Heart left ventricle (tissue), 16 donors: ENCODE results near the gene INPP4A. TPM values are rescaled to one million over a fixed set of nuclear protein-coding genes. Genes with fewer than 3 reads are reported as not detected.

ENCODE experiments used
- ATAC-seq, 4 donors: fragments of 200-7000 bp; cut with Tn5 transposase; one replicate each; pipeline ENCODE4 v1.9.1; 2020 to 2022; ENCODE audit warnings: moderate library complexity in 4 of 4, mild to moderate bottlenecking in 3 of 4, moderate number of reproducible peaks in 1 of 4
- DNase-seq, 5 donors: peaks; one replicate each; pipeline ENCODE4 v3.0.0-alpha.2; 2020
- H3K27ac ChIP-seq, 12 donors: fragments of 200-600 bp; sonication (generic) in 4 of 12; one replicate each; pipeline versions ENCODE4 v1.5.0 to v1.8.0; 2016 to 2022; ENCODE audit warnings: mild to moderate bottlenecking in 2 of 12
- H3K27me3 ChIP-seq, 9 donors: fragments of 200-600 bp; sonication (generic) in 2 of 9; one replicate each; pipeline versions ENCODE4 v1.5.1 to v1.8.0; 2016 to 2022; ENCODE audit warnings: mild to moderate bottlenecking in 3 of 9
- H3K36me3 ChIP-seq, 9 donors: fragments of 200-600 bp; sonication (generic) in 2 of 9; one replicate each; pipeline versions ENCODE4 v1.5.0 to v1.8.0; 2018 to 2022; ENCODE audit warnings: mild to moderate bottlenecking in 2 of 9
- H3K4me1 ChIP-seq, 12 donors: fragments of 200-600 bp; sonication (generic) in 4 of 12; one replicate each; pipeline versions ENCODE4 v1.5.0 to v1.8.0; 2016 to 2022; ENCODE audit warnings: mild to moderate bottlenecking in 3 of 12
- H3K4me3 ChIP-seq, 12 donors: fragments of 200-600 bp; sonication (generic) in 4 of 12; one replicate each; pipeline versions ENCODE4 v1.5.0 to v1.8.0; 2017 to 2022; ENCODE audit warnings: mild to moderate bottlenecking in 9 of 12, moderate library complexity in 4 of 12
- H3K9me3 ChIP-seq, 12 donors: fragments of 200-600 bp; sonication (generic) in 4 of 12; one replicate each; pipeline versions ENCODE4 v1.5.0 to v1.8.0; 2016 to 2022; ENCODE audit warnings: mild to moderate bottlenecking in 1 of 12
- CTCF ChIP-seq, 12 donors: fragments of 200-600 bp; sonication (generic) in 4 of 12; IDR thresholded peaks; one replicate each; pipeline versions ENCODE4 v1.5.0 to v1.8.0; 2018 to 2022; ENCODE audit warnings: antibody characterized with exemption in 12 of 12, mild to moderate bottlenecking in 5 of 12
- POLR2A ChIP-seq, 2 donors: fragments of 450-650 bp; IDR thresholded peaks; one replicate each; pipeline ENCODE4 v1.6.1; 2017; ENCODE audit warnings: antibody characterized with exemption in 2 of 2, mild to moderate bottlenecking in 2 of 2, moderate library complexity in 2 of 2
- WGBS, 4 donors: extraction: QIAGEN DNeasy Blood & Tissue Kit in 2 of 4; methylation state at CpG; one replicate each; pipeline versions ENCODE4 v1.1.5 to v1.1.7; 2013 to 2018; 5-methylcytosine and 5-hydroxymethylcytosine counted together
- intact Hi-C, 10 donors: fragments of 100-400 bp; cut with DNase I; formaldehyde crosslinking; loops; one replicate each; pipeline versions ENCODE4 v1.11.1 to v1.14.2; 2022
- polyA plus RNA-seq, 2 donors: library from polyadenylated mRNA; stranded (reverse); fragments of 200-250 nt; gene quantifications; one replicate each; pipeline ENCODE4 v1.2.3, GENCODE V29; 2013
- total RNA-seq, 9 donors: library from RNA; depleted of rRNA in 2 of 9; stranded (reverse); fragments of >200 nt in 2 of 9; fragmentation: NEBNext Ultra II Directional in 3 of 9; extraction: Animal tissue kit (Norgen Biotek cat#: 25700) in 3 of 9; gene quantifications; one replicate each; pipeline versions ENCODE4 v1.1.0 to v1.2.4, GENCODE V29; 2016 to 2023
- donor health status: ischemic (EF 13 %, LVEDD 7.1; RV severe dilation, severe dysfunction).
- donor health status: healthy with polysubstance abuse.
- donor health status: DM: no; HTN: yes; CAD: no.
- donor health status: DM: no; HTN: no; CAD: no.
- donor health status: ischemic (EF 25% LVEDD 6.9; RV normal size, moderate dysfunction).
- donor health status: ischemic (EF 25% LVEDD 5.7; RV mildly dilated, moderate dysfunction).
- donor health status: healthy.
- donor health status: DM: yes; HTN: yes; CAD: no.
- donor health status: ischemic (EF 35%, LVEDD 5.7; RV mildly dilated, moderate dysfunction).
- donor health status: nonischemic (EF 11% LVEDD 7.7; RV severe dilation, severe dysfunction).
- donor health status: DM: yes; HTN: yes; CAD: no.
- donor health status: PGD.
- donor health status: ischemic (EF 29% LVEDD 5.4; RV normal size, mild dysfunction).
- donor health status: nonischemic (EF 23%, LVEDD 6.1; RV moderate dilation, normal function).

Gene INPP4A
- total and polyA plus RNA-seq, 11 donors: 5.1 to 30.5 (median 20.3) TPM

DNA sequence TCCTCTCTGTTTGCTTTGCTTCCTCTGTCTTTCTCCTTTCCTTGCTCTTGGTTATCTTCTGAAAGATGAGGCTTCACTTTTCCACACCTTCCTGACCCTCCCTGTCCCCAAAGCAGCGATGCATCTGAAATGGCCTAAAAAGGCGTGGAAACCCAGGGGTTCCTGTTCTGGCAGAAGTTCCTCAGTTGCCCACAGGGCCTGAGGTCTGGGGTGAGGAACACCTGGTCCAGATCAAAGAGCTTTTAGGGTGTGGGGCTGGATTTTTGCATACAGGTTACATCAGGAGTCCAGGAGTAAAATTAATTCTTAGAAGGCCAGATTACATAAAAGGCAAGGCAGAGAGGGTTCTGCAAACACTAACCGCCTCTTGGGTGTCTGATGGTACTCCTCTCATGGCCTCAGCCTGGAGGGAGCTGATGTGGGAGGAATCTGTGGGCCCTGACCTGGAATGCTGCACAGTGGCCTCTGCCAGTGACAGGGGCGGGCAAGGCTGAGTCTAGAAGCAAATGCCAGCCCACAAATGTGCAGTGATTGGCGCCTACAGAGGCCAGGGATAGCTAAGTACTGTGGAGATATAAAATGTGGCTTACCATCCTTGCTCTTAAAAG, 41.8 kb downstream of the INPP4A start:
- ATAC-seq (peak; percentile 24 to 84 (median 52)), DNase-seq (no peak)
- Histone ChIP-seq H3K27ac (peak overlapping the region in 1 of 12 donors; percentile 5), H3K4me3 (no peak overlapping the region), H3K27me3 (no peaks in the 10 kb centered on the region), H3K36me3 (peaks cover 0 to 3% (median 0%) of the 10 kb centered on the region in 9 donors), H3K9me3 (no peaks in the 10 kb centered on the region), H3K4me1 (peaks cover 0 to 86% (median 59%) of the 10 kb centered on the region in 12 donors)
- intact Hi-C loops: loop anchor here in 1 of 10 donors (5.0 kb wide), 1 partner anchor 39 kb away; no protein-coding TSS in a partner anchor
- TF ChIP-seq POLR2A (IDR thresholded peaks at IDR 0.05) (no peak), CTCF (IDR thresholded peaks at IDR 0.05) (no peak)
- WGBS, 4 donors: 69 to 88% (median 78%) methylated on average over 5 of the region's 5 CpGs

- Histone ChIP-seq H3K27me3 (no peaks in the 10 kb centered on the region), H3K4me1 (peaks cover 0 to 86% (median 57%) of the 10 kb centered on the region in 12 donors), H3K27ac (peak overlapping the region in 1 of 12 donors; percentile 12), H3K36me3 (peaks cover 0 to 3% (median 0%) of the 10 kb centered on the region in 9 donors), H3K9me3 (no peaks in the 10 kb centered on the region), H3K4me3 (no peak overlapping the region)
- WGBS, 4 donors: 86 to 95% (median 90%) methylated on average over 2 of the region's 2 CpGs
- no peak for DNase-seq
- TF ChIP-seq CTCF (IDR thresholded peaks at IDR 0.05): no peak
- no peak for TF ChIP-seq POLR2A (IDR thresholded peaks at IDR 0.05)
- intact Hi-C loops: loop anchor here in 1 of 10 donors (5.0 kb wide), 1 partner anchor 40 kb away; no protein-coding TSS in a partner anchor
- ATAC-seq: no peak
Measured at GRCh38 chr2:98487101-98487805, 42.6 kb downstream of the INPP4A start.

- intact Hi-C loops: loop anchor here in 1 of 10 donors (5.0 kb wide), 1 partner anchor 40 kb away; no protein-coding TSS in a partner anchor
- no peak overlapping the region for H3K4me3 ChIP-seq
- ATAC-seq: peak in 1 of 4 donors; percentile 37
- no peak for TF ChIP-seq POLR2A (IDR thresholded peaks at IDR 0.05)
- TF ChIP-seq CTCF (IDR thresholded peaks at IDR 0.05): peak; percentile 9 to 54 (median 36)
- DNase-seq: no peak
- peaks cover 0 to 3% (median 0%) of the 10 kb centered on the region in 9 donors for H3K36me3 ChIP-seq
- H3K27ac ChIP-seq: peak overlapping the region in 3 of 12 donors; percentile 12 to 54 (median 21)
- H3K9me3 ChIP-seq: no peaks in the 10 kb centered on the region
- no peaks in the 10 kb centered on the region for H3K27me3 ChIP-seq
- H3K4me1 ChIP-seq: peaks cover 0 to 86% (median 61%) of the 10 kb centered on the region in 12 donors
- whole genome bisulfite sequencing, 4 donors: 71 to 80% (median 76%) methylated on average over 3 of the region's 3 CpGs
Measured at GRCh38 chr2:98487806-98488189, 43.1 kb downstream of the INPP4A start.

- Histone ChIP-seq H3K9me3 (no peaks in the 10 kb centered on the region), H3K4me1 (peaks cover 0 to 87% (median 64%) of the 10 kb centered on the region in 12 donors), H3K27me3 (no peaks in the 10 kb centered on the region), H3K4me3 (no peak overlapping the region), H3K36me3 (peaks cover 0 to 3% (median 0%) of the 10 kb centered on the region in 9 donors), H3K27ac (peak overlapping the region in 3 of 12 donors; percentile 5 to 54 (median 21))
- DNase-seq: no peak
- intact Hi-C loops: loop anchor here in 1 of 10 donors (5.0 kb wide), 1 partner anchor 41 kb away; no protein-coding TSS in a partner anchor
- ATAC-seq: no peak
- WGBS, 4 donors: 94 to 98% (median 94%) methylated on average over 4 of the region's 4 CpGs
- no peak for TF ChIP-seq POLR2A (IDR thresholded peaks at IDR 0.05)
- TF ChIP-seq CTCF (IDR thresholded peaks at IDR 0.05): peak in 1 of 12 donors; percentile 4
Measured at GRCh38 chr2:98488252-98488651, 43.6 kb downstream of the INPP4A start.
